IPS DF 4.7 (cell line): ENCODE measurements around the gene SYVN1.
"Not testable (repeated sequence)": the region's sequence is repeated elsewhere in the genome, so short reads cannot be mapped to it uniquely, and the experiment has no call there.

ENCODE experiments used
- DNase-seq: peaks from one replicate; pipeline ENCODE4 v3.0.0-alpha.2; 2013; ENCODE audit warnings: low spot score; ENCODE audit errors: extremely low read depth

SYVN1 gene

GRCh38 chr11:65127473-65128181 is 6.7 kb downstream of the SYVN1 start:
- no peak for DNase-seq

GRCh38 chr11:65126624-65127274 is 7.6 kb downstream of the SYVN1 start:
- DNase-seq: no peak

- DNase-seq: no peak
These were observed 8.9 kb downstream of the SYVN1 start for GRCh38 chr11:65125197-65126056.

DNA sequence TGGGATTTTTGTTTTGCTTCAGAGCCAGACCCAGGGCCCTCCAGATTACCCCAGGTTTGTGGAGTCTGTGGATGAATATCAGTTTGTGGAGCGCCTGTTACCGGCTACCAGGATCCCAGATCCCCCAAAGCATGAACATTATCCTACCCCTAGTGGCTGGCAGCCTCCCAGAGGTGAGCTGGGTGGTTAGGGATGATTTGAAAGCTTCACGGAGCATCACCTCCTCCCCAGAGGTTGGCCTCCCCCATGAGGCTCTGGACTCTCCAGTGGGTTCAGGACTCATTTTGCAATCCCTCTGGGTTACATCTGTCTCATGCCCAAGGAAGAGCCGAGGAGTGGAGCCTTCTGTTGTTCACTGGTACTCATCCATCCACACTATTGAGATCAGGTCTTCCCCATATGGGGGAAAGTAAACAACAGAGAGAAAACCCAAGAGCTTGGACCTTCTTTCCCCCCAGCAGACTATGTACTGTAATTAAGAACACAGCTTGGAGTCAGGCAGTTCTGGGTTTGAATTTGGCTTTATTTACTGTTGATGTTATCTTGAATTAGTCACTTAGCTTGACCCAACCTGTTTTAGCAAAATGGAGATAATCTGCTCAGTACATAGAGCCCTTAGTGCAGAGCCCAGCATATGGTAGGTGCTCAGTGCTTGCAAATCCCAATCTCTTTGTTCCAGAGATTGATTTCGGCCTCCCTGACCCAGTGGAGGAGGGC is 9.7 kb downstream of the SYVN1 start:
- no peak for DNase-seq

DNA sequence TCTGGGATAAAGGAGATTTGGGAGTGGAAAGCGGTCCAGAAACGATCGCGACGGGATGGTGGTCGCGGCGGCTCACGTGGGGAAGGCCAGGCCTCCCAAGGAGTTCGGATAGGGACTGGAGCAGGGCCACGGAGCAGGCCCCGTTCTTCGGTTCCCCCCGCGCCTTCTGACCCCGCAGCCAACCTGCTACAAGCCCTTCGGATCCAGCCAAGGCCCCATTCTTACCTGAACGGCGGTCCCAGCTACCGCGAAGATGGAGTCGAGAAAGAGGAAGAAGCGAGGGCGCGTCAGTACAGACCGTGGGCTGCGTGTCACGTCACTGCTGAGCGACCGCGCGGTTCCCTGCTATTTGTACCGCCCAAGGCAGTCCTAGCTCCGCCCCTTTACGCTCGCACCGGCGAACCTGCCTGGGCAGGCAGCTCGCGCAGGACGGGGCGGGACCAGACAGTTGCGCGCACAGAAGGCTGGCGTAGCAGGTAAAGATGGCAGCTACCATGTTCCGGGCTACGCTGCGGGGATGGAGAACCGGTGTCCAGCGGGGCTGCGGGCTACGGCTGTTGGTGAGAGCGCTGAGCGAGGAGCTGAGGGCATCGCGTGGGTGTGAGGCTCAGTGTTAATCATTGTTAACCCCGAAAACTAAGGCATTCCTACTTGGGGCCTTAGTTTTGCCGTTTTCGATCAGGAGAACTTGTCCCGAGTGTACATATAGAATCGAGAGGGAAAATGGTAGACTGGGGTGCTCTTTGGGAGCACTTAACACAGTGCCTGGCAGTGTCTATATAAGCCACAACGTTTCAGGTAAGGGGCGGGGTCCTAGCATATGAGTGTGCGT is 12.2 kb downstream of the SYVN1 start, which contains the start of the genes FAU and MRPL49:
FAU (minus strand) TSS at position 270 of the 832 bp plus-strand sequence. CDS start 321 bp downstream, outside the sequence.
MRPL49 (plus strand) TSS at position 457 of the 832 bp plus-strand sequence; CDS start at position 483, 26 bp downstream.
- DNase-seq: no peak

DNA sequence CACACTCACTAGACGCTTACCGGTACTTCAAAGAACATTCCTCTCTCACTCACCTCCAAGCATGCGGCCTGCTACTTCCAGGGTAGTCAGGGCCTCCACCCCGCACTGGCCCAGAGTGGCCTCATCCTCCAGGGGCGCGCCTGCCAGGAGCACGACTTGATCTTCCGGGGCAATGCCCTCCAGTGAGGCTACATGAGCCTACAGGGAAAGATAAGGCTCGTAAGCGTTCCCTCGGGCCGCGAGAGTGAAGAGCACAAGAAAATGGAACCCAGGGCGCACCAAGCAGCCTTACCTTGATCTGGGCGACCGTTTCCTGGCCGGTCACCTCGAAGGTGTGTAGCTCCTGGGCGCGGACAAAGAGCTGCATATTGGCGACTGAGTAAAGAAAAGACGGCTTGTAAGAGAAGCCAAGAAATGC is 12.9 kb downstream of the SYVN1 start:
- DNase-seq: no peak

GRCh38 chr11:65120831-65121230 is 13.5 kb downstream of the SYVN1 start:
- no peak for DNase-seq

DNA sequence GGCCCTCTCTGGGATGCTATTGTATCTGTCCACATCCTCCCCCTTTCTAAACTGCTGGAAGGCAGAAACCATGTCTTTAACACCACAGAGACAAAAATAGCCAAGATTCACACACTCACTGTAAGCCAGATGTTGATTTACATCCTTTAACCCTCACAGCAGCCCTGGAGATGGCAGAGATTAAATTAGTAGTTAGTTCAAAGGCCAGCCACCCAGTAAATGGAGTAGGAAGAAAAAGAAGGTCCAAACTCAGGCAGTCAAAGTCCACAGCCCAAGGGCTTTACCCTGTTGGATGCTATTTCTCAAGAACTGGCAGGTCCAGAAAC is 14.7 kb downstream of the SYVN1 start:
- DNase-seq: no peak

- DNase-seq: not testable (repeated sequence)
These were observed 15.2 kb downstream of the SYVN1 start for GRCh38 chr11:65118891-65119669.

- no peak for DNase-seq
These were observed 16.1 kb downstream of the SYVN1 start for GRCh38 chr11:65118097-65118837.

DNA sequence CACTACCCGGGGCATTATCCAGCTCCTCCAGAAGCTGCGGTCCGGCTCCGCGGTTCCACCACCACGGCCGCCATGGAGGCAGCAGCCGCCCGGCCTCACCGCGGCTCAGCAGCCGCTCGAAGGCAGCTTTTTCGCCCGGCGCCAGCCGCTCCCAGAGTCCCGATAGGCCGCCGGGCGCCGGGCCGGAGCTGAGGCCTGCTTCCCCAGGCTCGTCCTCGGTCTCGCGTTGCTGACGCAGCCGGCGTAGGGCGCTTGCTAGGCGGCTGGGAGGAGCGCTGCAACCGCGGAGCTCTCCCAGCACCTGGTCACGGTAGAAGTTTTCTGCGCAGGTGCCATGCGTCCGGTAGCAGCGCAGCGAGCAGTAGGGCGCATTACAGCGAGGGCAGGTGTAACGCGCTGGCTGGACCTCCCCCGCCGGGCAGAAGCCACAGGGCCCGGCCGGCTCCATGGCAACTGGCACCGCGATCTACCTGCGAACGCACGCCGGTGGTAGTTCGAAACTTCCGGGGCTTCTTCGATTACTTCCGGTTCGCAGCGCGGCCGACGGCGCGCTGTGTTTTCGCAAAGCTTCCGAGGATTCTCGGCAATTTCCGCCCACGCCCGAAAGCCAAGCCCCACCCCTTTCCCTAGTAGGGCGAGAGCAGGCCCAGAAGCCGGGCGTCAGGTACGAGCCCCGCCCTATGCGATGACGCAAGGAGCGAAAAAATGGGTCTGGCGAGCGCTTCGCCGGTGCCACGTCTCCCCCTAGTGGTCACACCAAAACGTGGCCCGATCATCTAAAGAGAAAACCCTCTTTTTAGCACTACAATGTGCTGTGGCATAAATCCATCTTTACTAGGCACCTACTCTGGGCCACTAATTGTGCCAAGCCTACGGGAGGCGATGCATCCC is 16.9 kb downstream of the SYVN1 start, which contains the start of gene ZNHIT2:
ZNHIT2 (minus strand) TSS at position 496 of the 891 bp plus-strand sequence; CDS start at position 448, 48 bp downstream.
- no peak for DNase-seq

DNA sequence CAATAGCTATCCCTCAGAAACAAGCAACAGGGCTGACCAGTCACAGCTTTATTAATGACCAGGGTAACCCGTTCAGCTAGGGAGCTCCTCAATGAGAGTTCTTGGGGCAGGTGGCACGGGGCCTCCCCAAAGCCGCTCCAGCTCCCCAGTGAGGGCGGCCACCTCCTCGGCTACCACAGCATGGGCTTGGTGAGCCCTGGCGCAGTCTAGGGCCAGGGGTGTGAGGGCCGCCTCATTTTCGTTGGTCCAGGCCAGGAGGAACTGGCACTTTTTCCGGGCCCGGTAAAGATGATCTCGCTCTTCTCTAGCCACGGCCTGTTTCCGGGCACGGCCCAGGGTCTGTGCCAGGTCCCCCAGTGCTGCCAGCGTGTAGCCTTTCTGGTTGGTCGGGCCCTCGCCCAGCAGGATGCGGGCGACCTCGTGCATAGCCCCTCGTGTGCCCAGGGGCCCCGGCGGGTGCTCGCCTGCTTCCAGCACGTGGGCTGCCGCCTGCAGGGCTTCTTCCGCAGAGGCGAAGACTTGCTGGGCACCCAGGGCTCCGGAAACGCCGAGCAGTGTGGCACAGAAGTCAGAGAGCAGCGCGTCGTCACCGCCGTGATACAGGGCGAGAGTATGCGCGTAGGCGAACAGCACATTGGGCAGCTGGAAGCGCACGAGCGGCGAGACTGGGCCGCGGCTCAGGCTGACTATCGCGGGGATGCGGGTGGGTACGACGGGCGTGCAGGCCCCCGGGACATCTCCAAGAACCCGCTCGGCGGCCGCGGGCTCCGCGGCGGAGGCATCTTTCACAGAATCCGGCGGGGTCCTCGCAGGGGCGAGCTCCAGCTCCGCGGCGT is 17.7 kb downstream of the SYVN1 start:
- no peak for DNase-seq

- no peak for DNase-seq
These were observed 18.8 kb downstream of the SYVN1 start for GRCh38 chr11:65115361-65116082.

DNA sequence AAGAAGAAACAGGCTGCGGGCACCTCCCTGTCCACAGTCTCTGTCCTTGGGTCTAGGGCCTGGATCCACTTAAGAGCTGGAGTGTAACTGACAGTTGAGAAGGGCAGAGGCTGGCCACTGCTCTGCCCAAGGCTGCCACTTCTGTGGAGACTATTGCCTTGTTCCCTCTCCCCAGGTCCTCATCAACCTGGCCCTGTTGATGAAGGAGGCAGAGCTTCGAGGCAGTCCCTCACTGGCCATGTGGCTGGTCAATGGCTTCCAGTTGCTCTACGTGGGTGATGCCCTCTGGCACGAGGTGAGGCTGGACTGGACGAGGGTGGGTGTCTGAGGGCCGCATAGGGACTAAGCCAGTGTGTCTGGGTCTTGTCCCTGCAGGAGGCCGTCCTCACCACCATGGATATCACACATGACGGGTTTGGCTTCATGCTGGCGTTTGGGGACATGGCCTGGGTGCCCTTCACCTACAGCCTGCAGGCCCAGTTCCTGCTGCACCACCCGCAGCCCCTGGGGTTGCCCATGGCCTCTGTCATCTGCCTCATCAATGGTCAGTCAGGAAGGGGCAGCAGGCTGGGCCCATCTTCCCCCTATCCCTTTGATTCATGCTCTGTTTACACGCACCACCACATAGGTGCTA is 19.7 kb downstream of the SYVN1 start:
- no peak for DNase-seq

DNA sequence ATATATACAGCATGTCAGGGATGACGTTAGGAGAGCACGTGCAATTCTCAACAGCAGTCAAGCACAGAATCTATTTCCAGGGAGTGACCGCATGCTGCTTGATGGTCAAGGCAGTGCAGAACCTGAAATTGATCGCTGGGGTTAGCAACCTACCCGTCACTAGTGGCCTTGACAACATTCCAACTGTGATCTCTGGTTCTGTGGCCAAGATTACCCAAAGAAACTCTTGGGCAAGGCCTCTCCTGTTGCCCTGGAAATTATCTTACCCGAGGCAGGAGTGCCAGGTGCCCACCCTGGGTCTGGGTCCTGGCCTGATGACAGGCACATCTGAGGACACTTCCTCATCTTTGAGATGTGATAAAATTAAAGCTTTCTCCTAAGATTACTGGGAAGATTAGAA is 20.5 kb downstream of the SYVN1 start:
- no peak for DNase-seq

DNA sequence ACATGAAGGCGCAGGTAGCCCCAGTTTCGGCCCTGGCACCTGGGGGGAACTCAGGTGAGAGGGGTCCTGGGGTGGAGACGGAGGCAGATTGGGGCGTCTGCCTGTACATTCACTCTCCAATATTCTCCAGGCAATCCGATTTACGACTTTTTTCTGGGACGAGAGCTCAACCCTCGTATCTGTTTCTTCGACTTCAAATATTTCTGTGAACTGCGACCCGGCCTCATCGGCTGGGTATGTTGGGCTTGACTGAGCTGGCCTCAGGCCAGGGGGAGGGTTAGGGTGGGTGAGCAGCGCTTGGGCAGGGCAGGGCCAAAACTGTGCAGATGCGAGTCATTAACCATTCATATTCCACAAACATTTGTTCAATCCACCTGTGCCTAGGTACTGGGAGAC is 21.0 kb downstream of the SYVN1 start:
- no peak for DNase-seq
